BJ (cell line): ENCODE data around the gene MMP20. TPM values are rescaled to one million over a fixed set of nuclear protein-coding genes. Genes with fewer than 3 reads are reported as not detected.

Source experiments
- CTCF ChIA-PET: fragments of 350-600 bp; formaldehyde crosslinking; extraction: SDS; loops from one replicate; lab custom pipeline; 2021; ENCODE audit warnings: antibody characterized with exemption, inconsistent platforms; lab: Yijun Ruan, JAX
- POLR2A ChIA-PET: fragments of 300-600 bp; sonication (Branson Sonifier 250); formaldehyde crosslinking; extraction: SDS; loops from one replicate; lab custom pipeline; 2021; ENCODE audit warnings: antibody characterized with exemption; lab: Charles Lee
- DNase-seq: peaks from one replicate; pipeline ENCODE4 v3.0.0-alpha.2; 2011; ENCODE audit warnings: low read depth
- H3K27me3 ChIP-seq: 2 replicates; pipeline ENCODE4 v1.6.0; 2011; ENCODE audit warnings: low read length; ENCODE audit not compliant: control insufficient read depth, insufficient read depth
- H3K36me3 ChIP-seq: 2 replicates; pipeline ENCODE4 v1.5.1; 2011; ENCODE audit warnings: low read length; ENCODE audit not compliant: control insufficient read depth, insufficient read depth
- H3K4me3 ChIP-seq: 2 replicates; pipeline ENCODE4 v1.5.1; 2011; ENCODE audit warnings: low read depth, mild to moderate bottlenecking, control low read depth, low read length
- polyA plus RNA-seq: library from polyadenylated mRNA; depleted of rRNA; stranded (reverse); fragments of >200 nt; gene quantifications from 2 replicates; pipeline ENCODE4 v1.2.3, GENCODE V29; 2011
- TF ChIP-seq, protein P1 (sequence below): IDR thresholded peaks from 2 replicates; pipeline ENCODE4 v1.5.1; 2011; ENCODE audit warnings: low read depth, mild to moderate bottlenecking, control low read depth, inconsistent platforms, low read length, moderate library complexity; ENCODE audit not compliant: insufficient read depth

Gene MMP20
- polyA plus RNA-seq, 1 experiment, result not detected

DNA sequence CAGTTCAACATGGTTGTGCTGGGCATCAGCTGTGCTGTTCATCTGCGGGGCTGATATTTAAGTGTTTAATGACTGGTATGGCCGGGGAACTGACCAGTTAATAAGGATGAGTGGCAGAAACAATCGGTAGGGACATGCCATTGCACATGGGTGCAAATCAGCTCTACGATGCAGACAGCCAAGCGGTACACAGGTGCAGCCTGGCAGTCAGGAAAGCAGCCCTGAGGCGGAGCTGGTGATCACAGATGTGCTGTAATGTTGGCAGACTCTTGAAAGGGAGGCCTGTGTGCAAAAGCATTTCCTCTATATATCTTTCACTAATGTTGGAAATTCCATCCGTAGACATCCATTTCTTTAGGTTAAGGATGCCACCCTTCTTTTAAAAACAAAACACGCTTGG, 1.1 kb downstream of the MMP20 start:
- TF ChIP-seq, protein P1, sequence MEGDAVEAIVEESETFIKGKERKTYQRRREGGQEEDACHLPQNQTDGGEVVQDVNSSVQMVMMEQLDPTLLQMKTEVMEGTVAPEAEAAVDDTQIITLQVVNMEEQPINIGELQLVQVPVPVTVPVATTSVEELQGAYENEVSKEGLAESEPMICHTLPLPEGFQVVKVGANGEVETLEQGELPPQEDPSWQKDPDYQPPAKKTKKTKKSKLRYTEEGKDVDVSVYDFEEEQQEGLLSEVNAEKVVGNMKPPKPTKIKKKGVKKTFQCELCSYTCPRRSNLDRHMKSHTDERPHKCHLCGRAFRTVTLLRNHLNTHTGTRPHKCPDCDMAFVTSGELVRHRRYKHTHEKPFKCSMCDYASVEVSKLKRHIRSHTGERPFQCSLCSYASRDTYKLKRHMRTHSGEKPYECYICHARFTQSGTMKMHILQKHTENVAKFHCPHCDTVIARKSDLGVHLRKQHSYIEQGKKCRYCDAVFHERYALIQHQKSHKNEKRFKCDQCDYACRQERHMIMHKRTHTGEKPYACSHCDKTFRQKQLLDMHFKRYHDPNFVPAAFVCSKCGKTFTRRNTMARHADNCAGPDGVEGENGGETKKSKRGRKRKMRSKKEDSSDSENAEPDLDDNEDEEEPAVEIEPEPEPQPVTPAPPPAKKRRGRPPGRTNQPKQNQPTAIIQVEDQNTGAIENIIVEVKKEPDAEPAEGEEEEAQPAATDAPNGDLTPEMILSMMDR, result no peak
- DNase-seq, result no peak
- Histone ChIP-seq H3K36me3 (no peaks in the 10 kb centered on the region), H3K4me3 (no peak overlapping the region), H3K27me3 (peaks cover 3% of the 10 kb centered on the region)
- CTCF ChIA-PET, result interaction anchor here (1.3 to 1.9 kb wide), 2 partner anchors 11 to 43 kb away, joined by 4 to 8 read pairs; no protein-coding TSS in a partner anchor
- POLR2A ChIA-PET, result no interaction called here

- Histone ChIP-seq H3K36me3 (no peaks in the 10 kb centered on the region), H3K27me3 (peaks cover 3% of the 10 kb centered on the region), H3K4me3 (no peak overlapping the region)
- TF ChIP-seq, protein P1, result no peak
- ChIA-PET CTCF (no interaction called here), POLR2A (no interaction called here)
- no peak for DNase-seq
Observed at GRCh38 chr11:102623128-102623527, 2.0 kb downstream of the MMP20 start.

DNA sequence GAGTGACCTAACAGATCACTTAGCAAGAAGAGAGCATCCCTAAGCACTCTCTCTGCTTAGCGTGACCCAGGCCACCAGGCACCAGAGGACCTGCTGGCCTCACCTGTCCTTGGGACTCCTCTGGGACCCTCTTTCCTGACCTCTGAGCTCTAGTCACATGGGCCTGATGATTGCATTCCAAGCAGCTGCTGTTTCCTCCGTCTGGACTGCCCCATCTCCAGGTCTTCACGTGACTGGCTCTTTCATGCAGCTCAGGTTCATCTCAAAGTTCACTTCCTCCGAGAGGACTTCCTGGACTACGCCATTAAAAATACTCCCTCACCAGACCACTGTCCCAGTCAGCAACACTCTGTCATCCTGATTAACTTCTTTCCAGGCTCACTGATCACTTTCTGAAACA, 2.9 kb downstream of the MMP20 start:
- CTCF ChIA-PET, result no interaction called here

GRCh38 chr11:102620818-102621561, 4.1 kb downstream of the MMP20 start:
- TF ChIP-seq, protein P1, result no peak
- POLR2A ChIA-PET, result interaction anchor here (0.5 kb wide), 2 partner anchors 17 to 27 kb away, joined by 7 to 16 read pairs; no protein-coding TSS in a partner anchor
- no peak for DNase-seq
- CTCF ChIA-PET, result interaction anchor here (0.6 kb wide), 1 partner anchor 14 kb away, joined by 4 read pairs; no protein-coding TSS in a partner anchor
- no peaks in the 10 kb centered on the region for H3K36me3 ChIP-seq
- H3K27me3 ChIP-seq, result peaks cover 4% of the 10 kb centered on the region
- no peak overlapping the region for H3K4me3 ChIP-seq

More for the DNA sequence above, 2.9 kb downstream of the MMP20 start:
- peaks cover 3% of the 10 kb centered on the region for H3K27me3 ChIP-seq
- DNase-seq, result no peak
- POLR2A ChIA-PET, result no interaction called here
- TF ChIP-seq, protein P1, result no peak
- no peak overlapping the region for H3K4me3 ChIP-seq
- H3K36me3 ChIP-seq, result no peaks in the 10 kb centered on the region

DNA sequence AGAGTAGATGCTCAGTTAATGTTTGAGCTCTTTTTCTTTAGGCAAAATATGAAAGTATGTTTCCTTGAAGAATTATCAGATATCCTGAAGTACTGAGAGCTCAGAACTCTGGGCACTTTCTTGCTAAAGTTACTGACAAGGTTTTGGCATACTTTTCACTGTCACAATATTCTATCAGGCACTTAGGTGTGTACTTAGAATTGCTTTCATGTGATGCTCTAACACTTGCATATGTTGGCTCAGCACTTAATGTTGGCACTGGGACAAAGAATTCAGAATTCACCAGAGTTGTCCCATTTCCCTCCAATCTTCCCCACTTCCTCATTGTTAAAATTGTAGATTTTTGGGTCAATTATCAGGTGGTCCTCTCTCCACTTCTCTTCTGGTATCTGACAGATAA, 5.0 kb downstream of the MMP20 start:
- TF ChIP-seq, protein P1, result no peak

More for the DNA sequence above, 5.0 kb downstream of the MMP20 start:
- Histone ChIP-seq H3K4me3 (no peak overlapping the region), H3K27me3 (peaks cover 4% of the 10 kb centered on the region), H3K36me3 (no peaks in the 10 kb centered on the region)
- no peak for DNase-seq
- CTCF ChIA-PET, result no interaction called here
- POLR2A ChIA-PET, result interaction anchor here (0.5 kb wide), 1 partner anchor 28 kb away, joined by 16 read pairs; no protein-coding TSS in a partner anchor
